Endothelial cell of umbilical vein (primary cell): ENCODE data around the gene THSD4. TPM values are rescaled to one million over a fixed set of nuclear protein-coding genes. Genes with fewer than 3 reads are reported as not detected.

Experiments used
- BruUV-seq: library from RNA; stranded (reverse); fragments of 400-500 nt; replicated peaks from 2 replicates; lab custom pipeline; 2021; lab: Mats Ljungman, UMichigan
- CTCF ChIA-PET: fragments of 300-600, 350-600 bp; sonication (Branson Sonifier 250); formaldehyde crosslinking; loops from one replicate; lab custom pipeline; 2021; ENCODE audit warnings: antibody characterized with exemption, inconsistent platforms; lab: Charles Lee
- POLR2A ChIA-PET: fragments of 300-600, 350-600 bp; sonication (Branson Sonifier 250); formaldehyde crosslinking; loops from one replicate; lab custom pipeline; 2021; ENCODE audit warnings: antibody characterized with exemption, inconsistent platforms; lab: Charles Lee
- DNase-seq: peaks from one replicate; pipeline ENCODE4 v3.0.0-alpha.2; 2011; ENCODE audit warnings: low read depth, low spot score
- FAIRE-seq: peaks from 2 replicates; lab custom pipeline; 2011; peaks lifted over from hg19 to GRCh38; lab: Jason Lieb, UNC
- H2AFZ ChIP-seq: 2 replicates; pipeline ENCODE4 v1.6.0; 2012; ENCODE audit warnings: low read depth, low read length, control low read depth, inconsistent platforms
- H3K27ac ChIP-seq: 2 replicates; pipeline ENCODE4 v1.5.1; 2011; ENCODE audit warnings: low read depth, mild to moderate bottlenecking, control low read depth, low read length, moderate library complexity; ENCODE audit not compliant: insufficient read depth
- H3K27me3 ChIP-seq, 2 experiments: 2 replicates each; pipeline versions ENCODE4 v1.6.0 to v1.6.1; 2011; ENCODE audit warnings: low read length in 2 of 2, mixed read lengths in 1 of 2; ENCODE audit not compliant: control insufficient read depth in 2 of 2, insufficient read depth in 2 of 2
- H3K36me3 ChIP-seq, 2 experiments: 2 replicates in 1 of 2; 3 replicates in 1 of 2; pipeline ENCODE4 v1.5.1; 2011; ENCODE audit warnings: low read length in 2 of 2, mild to moderate bottlenecking in 1 of 2, moderate library complexity in 1 of 2; ENCODE audit not compliant: control insufficient read depth in 2 of 2, insufficient read depth in 2 of 2; ENCODE audit errors: extremely low read depth in 1 of 2
- H3K4me1 ChIP-seq: 3 replicates; pipeline ENCODE4 v1.5.1; 2011; ENCODE audit warnings: mild to moderate bottlenecking, low read length; ENCODE audit not compliant: control insufficient read depth, insufficient read depth; ENCODE audit errors: extremely low read depth
- H3K4me2 ChIP-seq: 2 replicates; pipeline ENCODE4 v1.6.1; 2011; ENCODE audit warnings: low read length, control low read depth, mixed read lengths; ENCODE audit not compliant: insufficient read depth
- H3K4me3 ChIP-seq, 3 experiments: fragments of 200-600 bp in 1 of 3; sonication (generic), shearing (Covaris generic) in 1 of 3; replicated peaks in 1 of 3; 2 replicates each; pipeline ENCODE4 v1.5.1; 2011 to 2016; ENCODE audit warnings: control low read depth in 3 of 3, low read length in 3 of 3, mild to moderate bottlenecking in 2 of 3, inconsistent platforms in 1 of 3, low read depth in 1 of 3, moderate library complexity in 1 of 3; ENCODE audit not compliant: insufficient read depth in 1 of 3
- H3K79me2 ChIP-seq: 2 replicates; pipeline ENCODE4 v1.6.0; 2012; ENCODE audit warnings: low read length, inconsistent platforms; ENCODE audit not compliant: control insufficient read depth, insufficient read depth
- H3K9ac ChIP-seq: replicated peaks from 2 replicates; pipeline ENCODE3; 2011; ENCODE audit warnings: low read length, control low read depth; ENCODE audit not compliant: insufficient read depth; ENCODE audit errors: extremely low read depth
- H3K9me1 ChIP-seq: replicated peaks from 3 replicates; pipeline ENCODE4 v1.6.0; 2011; ENCODE audit warnings: mild to moderate bottlenecking, low read length; ENCODE audit not compliant: control insufficient read depth, insufficient read depth; ENCODE audit errors: extremely low read depth
- H3K9me3 ChIP-seq: replicated peaks from 2 replicates; pipeline ENCODE4 v1.5.1; 2012; ENCODE audit warnings: low read length, inconsistent platforms; ENCODE audit not compliant: control insufficient read depth, insufficient read depth
- H4K20me1 ChIP-seq: replicated peaks from 2 replicates; pipeline ENCODE3; 2011; ENCODE audit warnings: mild to moderate bottlenecking, low read length; ENCODE audit not compliant: control insufficient read depth, insufficient read depth; ENCODE audit errors: extremely low read depth
- EZH2 ChIP-seq: IDR thresholded peaks from 2 replicates; pipeline ENCODE4 v1.6.1; 2012; ENCODE audit warnings: borderline replicate concordance, low read depth, mild to moderate bottlenecking, moderate library complexity, low read length, inconsistent platforms; ENCODE audit not compliant: severe bottlenecking
- FOS ChIP-seq: IDR thresholded peaks from 2 replicates; pipeline ENCODE4 v1.6.1; 2011; ENCODE audit warnings: mild to moderate bottlenecking, low read length, moderate library complexity, borderline replicate concordance; ENCODE audit not compliant: insufficient read depth
- GATA2 ChIP-seq: IDR thresholded peaks from 2 replicates; pipeline ENCODE4 v1.7.0; 2011; ENCODE audit warnings: low read depth, mild to moderate bottlenecking, moderate library complexity, mixed read lengths, low read length; ENCODE audit not compliant: insufficient read length, insufficient read depth
- JUN ChIP-seq: IDR thresholded peaks from 2 replicates; pipeline ENCODE4 v1.6.1; 2011; ENCODE audit warnings: borderline replicate concordance, low read depth; ENCODE audit not compliant: insufficient read length, insufficient read depth
- MYC ChIP-seq: IDR thresholded peaks from one replicate; pipeline ENCODE4 v1.6.1; 2011; ENCODE audit warnings: mild to moderate bottlenecking, low read depth, low read length
- POLR2A ChIP-seq: IDR thresholded peaks from 2 replicates; pipeline ENCODE4 v1.6.1; 2012; ENCODE audit warnings: low read depth, mild to moderate bottlenecking, control low read depth, low read length
- POLR2AphosphoS5 ChIP-seq: IDR thresholded peaks from 2 replicates; pipeline ENCODE4 v1.6.1; 2012; ENCODE audit warnings: low read depth, mild to moderate bottlenecking, control low read depth, low read length, moderate library complexity; ENCODE audit not compliant: insufficient read depth
- dilution Hi-C: fragments of 300-500 bp; cut with MboI; formaldehyde crosslinking; loops from one replicate; pipeline ENCODE4 v1.15.0; 2019; ENCODE audit warnings: low sequenced_read_pairs; ENCODE audit not compliant: extremely low pct_ligation_motif_present
- intact Hi-C: fragments of 100-400 bp; cut with micrococcal nuclease; formaldehyde crosslinking; loops from one replicate; pipeline ENCODE4 v1.10.0; 2022
- polyA plus RNA-seq, 4 experiments: library from polyadenylated mRNA; depleted of rRNA in 3 of 4; stranded (reverse) in 3 of 4; unstranded in 1 of 4; fragments of >200 nt; gene quantifications; 2 replicates each; pipeline versions ENCODE4 v1.2.1 to v1.2.3, GENCODE V29; 2011 to 2012; ENCODE audit warnings: missing spikeins in 1 of 4
- total RNA-seq: library from RNA; stranded (reverse); gene quantifications from 2 replicates; pipeline ENCODE4 v1.2.3, GENCODE V29; 2021
- TF ChIP-seq, protein P1 (sequence below): IDR thresholded peaks from 2 replicates; pipeline ENCODE4 v1.6.1; 2011; ENCODE audit not compliant: insufficient read depth, insufficient read length

Gene THSD4
- total and polyA plus RNA-seq, 2 donors (not counting 3 experiments of a cell fraction or from before 2014, with no cell fraction given) = 9.9 to 25.4 TPM

DNA sequence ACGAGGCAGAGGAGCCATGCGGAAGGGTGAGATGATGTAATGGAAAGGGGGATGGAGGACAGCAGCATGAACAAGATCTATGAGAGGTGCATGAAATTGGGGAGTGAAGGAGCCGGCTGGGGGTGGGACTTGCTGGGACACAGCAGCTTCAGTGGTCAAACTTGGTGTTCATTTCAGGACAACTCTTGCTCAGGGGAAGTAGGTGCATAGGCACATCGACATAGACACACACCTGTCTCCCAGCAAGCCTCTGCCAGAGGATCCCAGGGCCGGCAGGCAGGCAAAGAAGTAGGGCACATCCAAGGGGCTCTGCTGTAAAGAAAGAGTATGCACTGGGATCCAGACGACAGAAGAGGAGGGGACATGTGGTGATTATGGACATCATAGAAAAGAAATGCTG lies 582.0 kb downstream of the THSD4 start:
- Histone ChIP-seq H3K4me3 (no peak overlapping the region), H3K4me1 (no peaks in the 10 kb centered on the region), H3K27me3 (peaks cover 0 to 4% of the 10 kb centered on the region in 2 experiments), H2AFZ (no peak overlapping the region), H3K36me3 (no peaks in the 10 kb centered on the region), H3K4me2 (no peak overlapping the region), H3K9me3 (no peaks in the 10 kb centered on the region), H4K20me1 (no peaks in the 10 kb centered on the region), H3K9ac (no peak overlapping the region), H3K9me1 (no peaks in the 10 kb centered on the region), H3K79me2 (no peaks in the 10 kb centered on the region), H3K27ac (no peak overlapping the region)
- FAIRE-seq (no peak), DNase-seq (no peak)
- CTCF ChIA-PET = interaction anchor here (1.6 kb wide), 1 partner anchor 10 kb away, joined by 5 read pairs; no protein-coding TSS in a partner anchor
- dilution Hi-C loops = no loop called here
- TF ChIP-seq GATA2 (no peak), JUN (no peak)
- TF ChIP-seq, protein P1, sequence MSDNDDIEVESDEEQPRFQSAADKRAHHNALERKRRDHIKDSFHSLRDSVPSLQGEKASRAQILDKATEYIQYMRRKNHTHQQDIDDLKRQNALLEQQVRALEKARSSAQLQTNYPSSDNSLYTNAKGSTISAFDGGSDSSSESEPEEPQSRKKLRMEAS = no peak
- BruUV-seq = no TSS peak
- intact Hi-C loops = no loop called here
- POLR2A ChIA-PET = no interaction called here

DNA sequence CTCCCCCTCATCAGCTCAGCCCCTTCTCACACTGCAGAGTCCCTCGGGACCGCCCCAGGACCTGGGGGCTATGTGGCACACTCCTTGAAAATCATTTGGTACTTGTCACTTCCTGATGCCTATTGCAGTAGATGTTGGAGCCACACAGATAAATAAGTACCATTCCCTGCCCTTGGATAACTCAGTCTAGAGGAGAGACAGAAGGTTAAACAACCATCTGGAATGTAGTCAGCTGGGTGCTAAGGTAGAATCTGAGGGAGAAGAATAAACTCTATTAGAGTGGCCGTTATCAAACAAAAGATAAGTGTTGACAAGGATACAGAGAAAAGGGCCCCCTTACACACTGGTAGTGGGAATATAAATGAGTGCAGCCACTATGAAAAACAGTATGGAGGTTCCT lies 582.8 kb downstream of the THSD4 start:
- Histone ChIP-seq H3K9me3 (no peaks in the 10 kb centered on the region), H3K27me3 (no peaks in the 10 kb centered on the region), H3K4me1 (no peaks in the 10 kb centered on the region), H3K9ac (no peak overlapping the region), H3K27ac (no peak overlapping the region), H3K4me2 (no peak overlapping the region), H4K20me1 (no peaks in the 10 kb centered on the region), H3K79me2 (no peaks in the 10 kb centered on the region), H2AFZ (no peak overlapping the region), H3K36me3 (no peaks in the 10 kb centered on the region), H3K4me3 (no peak overlapping the region), H3K9me1 (no peaks in the 10 kb centered on the region)
- no peak for DNase-seq
- TF ChIP-seq POLR2A (no peak), JUN (no peak), GATA2 (no peak), EZH2 (no peak), MYC (no peak), FOS (no peak), POLR2AphosphoS5 (no peak)
- TF ChIP-seq, protein P1 = no peak
- ChIA-PET CTCF (interaction anchor here (1.6 kb wide), 1 partner anchor 9 kb away, joined by 5 read pairs; no protein-coding TSS in a partner anchor), POLR2A (no interaction called here)
- intact Hi-C loops = no loop called here
- no peak for FAIRE-seq
- dilution Hi-C loops = no loop called here
- BruUV-seq = no TSS peak
